H4 (cell line): ENCODE results near the gene PRKAG2. TPM values are rescaled to one million over a fixed set of nuclear protein-coding genes. Genes with fewer than 3 reads are reported as not detected.

ENCODE experiments used
- DNase-seq: peaks from one replicate; pipeline ENCODE4 v3.0.0-alpha.2; 2015; ENCODE audit warnings: low spot score
- total RNA-seq: library from RNA; depleted of rRNA; stranded (reverse); fragments of >200 nt; shearing (Covaris generic); gene quantifications from 2 replicates; pipeline ENCODE4 v1.2.3, GENCODE V29; 2014

Gene PRKAG2
- total RNA-seq, 1 experiment from 2014 or later = 7.3 TPM

- no peak for DNase-seq
Measured at GRCh38 chr7:151652111-151652510, 224.8 kb downstream of the PRKAG2 start.

DNA sequence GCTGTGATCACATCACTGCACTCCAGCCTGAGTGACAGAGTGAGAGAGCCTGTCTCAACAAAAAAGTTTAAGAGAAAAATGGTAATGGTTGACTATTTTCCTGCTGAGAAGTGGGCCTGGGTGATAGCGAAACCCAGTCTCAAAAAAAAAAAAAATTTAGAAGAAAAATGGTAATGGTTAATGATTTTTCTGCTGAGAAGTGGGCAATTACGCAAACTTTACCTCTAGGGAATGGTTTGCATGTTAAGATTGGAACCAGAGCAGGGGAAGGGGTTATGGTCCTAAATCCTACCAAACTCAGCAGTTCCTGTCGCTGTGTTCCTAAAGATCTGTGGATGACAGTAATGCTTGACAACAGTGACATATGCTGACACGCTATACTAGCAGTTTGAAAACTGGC, 226.8 kb downstream of the PRKAG2 start:
- DNase-seq = no peak

- DNase-seq = no peak
Measured at GRCh38 chr7:151648429-151648828, 228.5 kb downstream of the PRKAG2 start.

DNA sequence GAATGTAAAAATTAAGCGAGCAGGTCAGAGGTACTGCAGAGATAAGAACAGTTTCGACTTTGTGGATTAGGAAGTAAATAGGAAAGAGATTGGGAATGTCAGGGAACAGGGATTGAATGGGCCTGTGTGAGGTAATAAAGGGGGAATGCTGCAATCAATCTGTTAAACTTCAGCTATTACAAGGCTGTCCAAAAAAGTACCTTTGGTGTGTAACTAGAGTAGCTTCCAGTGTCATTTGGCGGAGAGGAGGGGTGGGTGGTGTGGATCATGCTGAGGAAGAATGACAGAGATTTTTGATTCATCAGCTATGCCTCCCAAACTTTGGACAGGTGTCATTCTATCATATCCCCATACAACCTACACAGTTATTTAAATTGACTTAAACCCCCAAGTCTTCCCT, 229.0 kb downstream of the PRKAG2 start:
- no peak for DNase-seq

GRCh38 chr7:151647006-151647405, 229.9 kb downstream of the PRKAG2 start:
- no peak for DNase-seq

- no peak for DNase-seq
Measured at GRCh38 chr7:151645311-151645710, 231.6 kb downstream of the PRKAG2 start.

DNA sequence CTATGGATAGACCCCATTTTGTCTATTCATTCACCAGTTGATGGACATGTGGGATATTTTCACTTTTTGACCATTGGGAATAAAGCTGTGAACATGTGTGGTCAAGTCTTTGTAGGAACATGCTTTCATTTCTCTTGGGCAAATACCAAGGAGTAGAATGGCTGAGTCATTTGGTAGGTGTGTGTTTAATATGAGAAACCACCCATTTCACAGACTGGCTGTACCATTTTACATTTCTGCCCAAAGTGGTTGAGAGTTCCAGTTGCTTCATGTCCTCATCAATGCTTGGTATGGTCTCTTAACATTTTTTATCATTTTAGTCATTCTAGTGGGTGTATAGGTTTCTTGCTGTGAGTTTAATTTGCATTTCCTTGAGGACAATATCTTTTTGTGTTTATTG, 232.4 kb downstream of the PRKAG2 start:
- DNase-seq = no peak

DNA sequence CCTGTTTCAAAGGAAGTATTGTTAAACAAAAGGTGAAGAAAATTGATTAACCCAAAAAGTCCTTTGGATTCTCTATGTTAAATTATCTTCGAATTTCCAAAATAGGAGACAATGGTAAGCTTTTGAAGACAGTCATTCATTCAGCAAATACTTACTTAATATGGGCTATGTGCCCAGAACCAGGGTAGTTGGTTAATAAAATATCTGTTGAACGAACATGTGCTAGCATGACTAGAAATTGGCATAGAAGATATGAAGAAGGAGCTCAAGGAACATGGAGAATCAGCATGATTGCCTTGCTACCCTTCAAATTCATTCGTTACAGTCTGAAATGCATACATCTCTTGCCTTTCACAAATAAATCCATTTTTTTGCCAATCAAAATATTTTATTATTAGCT, 234.2 kb downstream of the PRKAG2 start:
- DNase-seq = no peak

DNA sequence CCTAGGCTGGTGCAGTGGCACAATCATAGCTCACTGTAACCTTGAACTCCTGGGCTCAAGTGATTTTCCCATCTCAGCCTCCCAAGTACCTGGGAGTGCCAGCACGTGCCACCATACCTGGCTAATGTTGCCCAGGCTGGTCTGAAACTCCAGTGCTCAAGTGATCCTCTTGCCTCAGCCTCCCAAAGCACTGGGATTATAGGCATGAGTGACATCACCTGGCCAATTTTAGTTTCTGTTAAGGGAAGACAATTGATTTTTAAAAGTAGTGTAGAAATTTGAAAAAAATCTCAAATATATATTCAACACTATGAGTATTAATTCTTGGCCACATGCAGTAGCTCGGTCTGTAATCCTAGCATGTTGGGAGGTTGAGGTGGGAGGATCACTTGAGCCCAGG, 235.3 kb downstream of the PRKAG2 start:
- DNase-seq = no peak

DNA sequence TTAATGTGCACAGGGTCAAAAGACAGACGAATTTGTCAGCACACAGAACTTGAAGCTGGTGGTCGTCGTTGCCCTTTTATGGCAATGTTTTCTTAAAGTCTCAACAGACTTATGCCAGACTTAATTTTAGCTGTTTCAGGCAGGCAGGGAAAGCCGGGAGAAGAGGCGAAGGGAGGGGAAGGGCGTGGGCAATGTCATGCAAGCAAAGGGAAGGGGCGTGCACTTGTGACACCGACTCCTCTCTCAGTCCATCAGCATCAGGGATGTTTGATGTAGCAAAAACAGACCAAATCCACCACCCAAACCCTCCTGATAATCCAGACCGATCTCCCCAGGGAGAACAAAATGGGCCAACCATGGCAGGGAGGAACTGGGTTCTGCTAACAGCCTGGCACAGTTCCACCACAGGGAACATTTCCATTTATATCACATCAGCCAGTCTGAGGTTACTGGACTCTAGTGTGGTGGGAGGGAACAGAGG, 239.1 kb downstream of the PRKAG2 start:
- DNase-seq = peak; percentile 53

DNA sequence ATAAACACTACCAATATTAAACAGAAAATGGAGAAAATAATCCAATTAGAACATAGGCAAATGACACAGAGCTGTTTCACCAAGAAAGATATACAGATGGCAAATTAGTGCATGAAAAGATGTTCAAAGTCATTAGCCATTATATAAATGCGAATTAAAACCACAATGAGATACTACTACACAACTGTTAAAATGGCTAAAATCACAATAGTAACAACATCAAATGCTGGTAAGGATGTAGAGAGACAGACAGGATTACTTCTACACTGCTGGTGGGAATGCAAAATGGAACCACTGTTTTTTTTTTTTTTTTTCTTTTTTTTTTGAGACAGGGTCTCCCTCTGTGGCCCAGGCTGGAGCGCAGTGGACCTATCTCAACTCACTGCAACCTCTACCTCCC, 242.3 kb downstream of the PRKAG2 start:
- DNase-seq = no peak

GRCh38 chr7:151633516-151633812, 243.5 kb downstream of the PRKAG2 start:
- DNase-seq = no peak

- DNase-seq = no peak
Measured at GRCh38 chr7:151632750-151633515, 244.0 kb downstream of the PRKAG2 start.

DNA sequence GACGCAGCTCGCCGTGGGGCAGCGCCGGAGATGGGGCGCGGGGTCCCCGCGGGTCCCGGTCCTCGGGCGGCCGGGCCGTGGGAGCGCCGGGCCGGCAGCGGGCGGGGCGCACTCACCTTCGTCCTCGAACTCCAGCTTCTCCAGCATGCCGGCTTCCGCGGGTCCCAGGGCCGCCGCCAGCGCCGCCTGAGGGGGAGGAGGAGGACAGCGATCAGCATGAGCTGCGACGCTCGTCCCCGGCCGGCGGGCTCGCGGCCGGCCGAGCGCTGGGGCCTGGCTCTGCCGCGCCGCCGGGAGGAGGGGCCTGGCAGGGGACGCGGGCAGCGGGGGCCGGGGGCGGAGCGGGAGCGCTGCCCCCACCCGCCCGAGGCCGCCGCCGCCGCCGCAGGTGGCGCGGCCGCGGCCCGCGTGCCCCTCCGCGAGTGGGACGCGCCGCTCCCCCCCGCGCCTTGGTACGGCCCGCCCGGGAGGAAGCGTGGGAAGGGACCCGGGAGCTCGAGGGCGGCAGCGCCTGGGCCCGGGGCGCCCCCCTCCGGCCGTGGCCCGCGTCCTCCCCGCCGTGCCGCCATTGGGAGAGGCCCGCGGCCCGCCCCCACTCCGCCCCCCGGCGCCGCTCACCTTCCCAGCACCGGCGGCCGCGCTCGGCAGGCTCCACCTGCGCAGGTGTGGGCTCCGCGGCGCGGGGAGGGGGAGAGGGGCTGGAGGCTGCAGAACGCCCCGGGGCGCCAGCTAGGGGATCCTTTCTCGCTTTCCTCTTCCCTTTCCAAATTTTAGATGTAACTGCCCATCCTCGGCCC, 244.8 kb downstream of the PRKAG2 start:
- DNase-seq = peak; percentile 57

DNA sequence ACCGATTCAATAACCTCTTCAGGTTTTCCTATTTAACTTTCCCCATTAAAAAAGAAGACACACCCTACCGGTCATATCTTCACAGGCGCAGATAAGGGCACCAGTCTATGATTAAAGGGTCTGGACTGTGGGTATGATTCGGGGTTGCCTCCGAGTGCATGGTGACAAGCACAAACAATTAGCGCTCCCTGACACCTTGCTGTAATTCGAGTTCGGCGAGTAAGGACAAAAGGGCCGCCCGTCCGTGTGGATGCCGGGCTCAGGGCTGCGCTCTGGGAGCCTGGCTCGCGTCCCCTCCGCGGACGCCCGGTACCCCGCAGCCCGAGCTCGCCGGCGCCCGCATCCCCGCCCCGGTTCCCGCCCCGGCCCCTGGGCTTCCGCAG, 245.4 kb downstream of the PRKAG2 start:
- DNase-seq = no peak

GRCh38 chr7:151630851-151631569, 245.9 kb downstream of the PRKAG2 start:
- DNase-seq = no peak

GRCh38 chr7:151630358-151630757, 246.6 kb downstream of the PRKAG2 start:
- DNase-seq = no peak

DNA sequence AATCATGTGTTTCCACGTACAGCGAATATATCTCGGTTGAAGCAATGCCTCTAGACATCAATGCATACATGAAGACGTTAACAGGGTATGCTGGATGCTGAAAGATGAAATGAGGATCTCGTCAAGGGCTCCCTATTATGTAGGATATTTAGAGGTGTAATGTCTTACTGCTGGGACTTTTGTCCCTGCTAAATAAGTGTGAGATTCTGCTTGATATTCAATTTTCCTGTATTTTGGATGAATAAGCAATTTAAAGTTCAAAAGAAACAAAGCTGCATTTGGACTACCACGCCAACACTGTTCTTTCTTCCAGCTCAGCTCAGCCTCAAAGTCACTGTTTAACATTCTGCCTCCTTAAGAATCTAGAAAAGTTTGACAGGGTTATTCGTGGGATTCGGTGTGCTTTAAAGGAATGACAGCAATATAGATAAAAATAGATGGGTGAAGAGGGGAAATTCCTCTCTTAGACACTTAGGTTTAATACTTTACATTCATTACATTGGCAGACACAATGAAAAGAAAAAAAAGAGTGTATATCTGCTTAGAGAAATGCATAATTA, 247.1 kb downstream of the PRKAG2 start:
- no peak for DNase-seq

DNA sequence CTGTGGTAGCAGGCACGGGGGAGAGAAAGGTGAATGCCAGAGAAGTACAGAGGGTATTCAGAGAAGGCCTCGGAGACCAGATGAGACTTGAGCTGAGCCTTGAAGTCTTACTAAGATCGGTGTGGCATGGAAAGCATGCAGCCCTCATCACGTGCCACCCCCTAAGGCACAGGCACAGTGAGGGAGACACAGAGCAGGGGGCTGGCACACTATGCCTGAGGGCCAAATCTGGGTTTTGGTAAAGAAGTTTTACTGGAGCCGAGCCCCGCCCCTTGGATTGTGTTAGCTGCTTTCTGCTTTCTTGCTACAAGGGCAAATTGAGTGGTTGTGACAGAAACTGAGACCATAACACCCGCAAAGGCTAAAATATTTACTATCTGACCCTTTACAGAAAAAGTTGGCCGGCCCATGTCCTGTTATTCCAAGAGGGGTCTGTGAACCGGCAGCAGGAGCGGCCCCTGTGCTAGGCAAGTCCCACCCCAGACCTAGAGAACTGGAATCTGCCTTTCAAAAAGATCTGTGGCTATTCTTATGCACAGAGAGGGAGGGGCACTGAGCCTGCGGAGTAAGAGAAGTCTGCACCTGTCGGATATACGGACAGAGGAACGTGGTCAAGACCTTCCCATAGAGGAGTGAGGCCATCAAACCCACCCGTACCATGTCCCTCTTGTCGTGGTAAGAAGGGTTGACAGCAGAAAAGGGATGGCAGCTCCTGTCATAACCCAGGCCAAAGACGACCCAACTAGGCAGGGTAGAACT, 247.9 kb downstream of the PRKAG2 start:
- DNase-seq = no peak

DNA sequence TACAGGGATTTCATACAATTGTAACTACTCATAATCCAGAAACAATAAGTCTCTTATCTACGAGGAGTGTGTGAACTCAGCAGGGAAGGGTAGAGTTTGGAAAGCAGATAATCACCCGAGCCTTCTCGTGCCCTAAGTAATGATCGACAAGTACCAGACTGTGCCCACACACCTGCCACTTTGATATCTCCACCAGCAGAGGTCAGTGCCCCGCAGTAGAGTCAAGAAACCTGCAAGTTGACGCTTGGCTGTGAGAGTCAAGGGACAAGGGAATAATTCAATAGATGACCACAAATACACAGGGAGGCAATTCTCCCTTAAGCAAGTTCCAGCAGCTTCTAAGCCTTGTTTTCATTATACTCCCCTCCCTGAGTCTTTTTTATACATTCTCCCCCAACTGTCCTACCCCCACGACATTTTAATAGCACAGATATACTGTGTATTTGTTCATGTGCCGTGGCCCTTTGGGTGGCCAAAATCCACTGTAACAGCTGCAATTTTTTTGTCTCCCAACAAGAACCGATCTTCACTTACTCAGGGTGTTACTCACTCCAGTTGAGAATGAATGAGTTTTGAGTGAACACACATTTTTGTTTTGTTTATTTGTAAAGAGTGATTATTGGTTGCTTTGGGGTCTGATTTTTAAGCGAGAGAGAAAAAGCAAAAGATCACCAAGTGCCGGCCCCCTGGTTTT, 250.3 kb downstream of the PRKAG2 start:
- peak; percentile 40 for DNase-seq

- no peak for DNase-seq
Measured at GRCh38 chr7:151625606-151626005, 251.3 kb downstream of the PRKAG2 start.
